Measurements from ENCODE around the gene CMC4. TPM values are rescaled to one million over a fixed set of nuclear protein-coding genes. Genes with fewer than 3 reads are reported as not detected.

Gene CMC4
- total RNA-seq, 1 experiment from 2014 or later = 31.9 TPM

GRCh38 chrX:155113097-155113496 is 42.2 kb upstream of the CMC4 start:
- no peaks in the 10 kb centered on the region for H3K79me2 ChIP-seq (ENCODE audit: low read length)
- no peaks in the 10 kb centered on the region for H3K9me3 ChIP-seq (ENCODE audit: low read length)
- no peak overlapping the region for H2AFZ ChIP-seq (ENCODE audit: low read length)
- no peaks in the 10 kb centered on the region for H3K9me2 ChIP-seq (replicated peaks; ENCODE audit: low read length)
- TF ChIP-seq EZH2 (IDR thresholded peaks at IDR 0.05; ENCODE audit: low read length, unreplicated experiment) = no peak
- TF ChIP-seq EZH2phosphoT487 (IDR thresholded peaks at IDR 0.05; ENCODE audit: borderline replicate concordance, low read length) = no peak
- no peak for TF ChIP-seq CTCF (conservative IDR thresholded peaks at IDR 0.05; ENCODE audit: low read depth, low read length)
- no TSS peak for BruUV-seq (replicated peaks)
- no peak overlapping the region for H3K4me2 ChIP-seq (ENCODE audit: low read length)
- H3K36me3 ChIP-seq (ENCODE audit: low read depth, low read length) = peaks cover 5% of the 10 kb centered on the region
- H4K20me1 ChIP-seq (ENCODE audit: low read length) = no peaks in the 10 kb centered on the region
- intact Hi-C loops (cut with micrococcal nuclease) = no loop called here
- H3K27ac ChIP-seq (ENCODE audit: low read length) = no peak overlapping the region
- no peaks in the 10 kb centered on the region for H3K27me3 ChIP-seq (ENCODE audit: low read length)
- no peaks in the 10 kb centered on the region for H3F3A ChIP-seq (ENCODE audit: low read length, unreplicated experiment)
- ATAC-seq = no peak
- peaks cover 12% of the 10 kb centered on the region for H3K4me1 ChIP-seq (ENCODE audit: insufficient read depth, low read length)
- POLR2A ChIA-PET (ENCODE audit: unreplicated experiment) = no interaction called here
- H3K4me3 ChIP-seq (ENCODE audit: low read length) = no peak overlapping the region
- no peak for DNase-seq
- no peak overlapping the region for H3K9ac ChIP-seq (ENCODE audit: low read length)
- CTCF ChIA-PET = no interaction called here

- CTCF ChIA-PET = interaction anchor here (0.6 kb wide), 1 partner anchor 15 kb away, joined by 7 read pairs; no protein-coding TSS in a partner anchor
- no peaks in the 10 kb centered on the region for H3F3A ChIP-seq (ENCODE audit: low read length, unreplicated experiment)
- H3K79me2 ChIP-seq (ENCODE audit: low read length) = no peaks in the 10 kb centered on the region
- no peaks in the 10 kb centered on the region for H4K20me1 ChIP-seq (ENCODE audit: low read length)
- no peak overlapping the region for H2AFZ ChIP-seq (ENCODE audit: low read length)
- no peak for TF ChIP-seq CTCF (conservative IDR thresholded peaks at IDR 0.05; ENCODE audit: low read depth, low read length)
- TF ChIP-seq EZH2 (IDR thresholded peaks at IDR 0.05; ENCODE audit: low read length, unreplicated experiment) = no peak
- no peak for TF ChIP-seq EZH2phosphoT487 (IDR thresholded peaks at IDR 0.05; ENCODE audit: borderline replicate concordance, low read length)
- no TSS peak for BruUV-seq (replicated peaks)
- no peak overlapping the region for H3K4me3 ChIP-seq (ENCODE audit: low read length)
- peak overlapping the region; percentile 74 for H3K27ac ChIP-seq (ENCODE audit: low read length)
- H3K9me2 ChIP-seq (replicated peaks; ENCODE audit: low read length) = no peaks in the 10 kb centered on the region
- H3K9ac ChIP-seq (ENCODE audit: low read length) = 0 out of 2 replicates have a peak overlapping the region, but pooled peaks have one; percentile 9
- ATAC-seq (peak; percentile 73), DNase-seq (peak; percentile 74)
- peaks cover 5% of the 10 kb centered on the region for H3K36me3 ChIP-seq (ENCODE audit: low read depth, low read length)
- H3K27me3 ChIP-seq (ENCODE audit: low read length) = no peaks in the 10 kb centered on the region
- POLR2A ChIA-PET (ENCODE audit: unreplicated experiment) = no interaction called here
- intact Hi-C loops (cut with micrococcal nuclease) = no loop called here
- peaks cover 12% of the 10 kb centered on the region for H3K4me1 ChIP-seq (ENCODE audit: insufficient read depth, low read length)
- peak overlapping the region; percentile 12; the same call in 1 of the 2 replicates for H3K4me2 ChIP-seq (ENCODE audit: low read length)
- H3K9me3 ChIP-seq (ENCODE audit: low read length) = no peaks in the 10 kb centered on the region
Measured at GRCh38 chrX:155112171-155112570, 41.2 kb upstream of the CMC4 start.

- no peak overlapping the region for H3K27ac ChIP-seq (ENCODE audit: low read length)
- H3K4me2 ChIP-seq (ENCODE audit: low read length) = no peak overlapping the region
- H3K4me3 ChIP-seq (ENCODE audit: low read length) = no peak overlapping the region
- POLR2A ChIA-PET (ENCODE audit: unreplicated experiment) = no interaction called here
- intact Hi-C loops (cut with micrococcal nuclease) = no loop called here
- ATAC-seq = no peak
- H3K9ac ChIP-seq (ENCODE audit: low read length) = no peak overlapping the region
- no peak overlapping the region for H2AFZ ChIP-seq (ENCODE audit: low read length)
- H3K27me3 ChIP-seq (ENCODE audit: low read length) = no peaks in the 10 kb centered on the region
- H3K4me1 ChIP-seq (ENCODE audit: insufficient read depth, low read length) = peaks cover 12% of the 10 kb centered on the region
- H3K36me3 ChIP-seq (ENCODE audit: low read depth, low read length) = peaks cover 9% of the 10 kb centered on the region
- no peak for DNase-seq
- CTCF ChIA-PET = no interaction called here
- H3F3A ChIP-seq (ENCODE audit: low read length, unreplicated experiment) = no peaks in the 10 kb centered on the region
- H3K9me3 ChIP-seq (ENCODE audit: low read length) = no peaks in the 10 kb centered on the region
- BruUV-seq (replicated peaks) = no TSS peak
- no peaks in the 10 kb centered on the region for H3K79me2 ChIP-seq (ENCODE audit: low read length)
- no peaks in the 10 kb centered on the region for H4K20me1 ChIP-seq (ENCODE audit: low read length)
- no peaks in the 10 kb centered on the region for H3K9me2 ChIP-seq (replicated peaks; ENCODE audit: low read length)
- TF ChIP-seq EZH2 (IDR thresholded peaks at IDR 0.05; ENCODE audit: low read length, unreplicated experiment) (no peak), EZH2phosphoT487 (IDR thresholded peaks at IDR 0.05; ENCODE audit: borderline replicate concordance, low read length) (no peak)
Measured at GRCh38 chrX:155108427-155108826, 37.5 kb upstream of the CMC4 start.
